Esophagus squamous epithelium (tissue), 5 donors: ENCODE measurements around the gene SPATS2. TPM values are rescaled to one million over a fixed set of nuclear protein-coding genes. Genes with fewer than 3 reads are reported as not detected.

Experiments used
- DNase-seq: peaks from one replicate; lab custom pipeline; 2025; lab: John Stamatoyannopoulos, UW
- H3K27ac ChIP-seq, 4 donors: fragments of 200-600 bp; sonication (generic); one replicate each; pipeline ENCODE4 v1.5.1; 2016 to 2019; ENCODE audit warnings: mild to moderate bottlenecking in 1 of 4
- H3K27me3 ChIP-seq, 4 donors: fragments of 200-600 bp; sonication (generic); 1 replicate in 3 of 4; 2 replicates in 1 of 4; pipeline versions ENCODE4 v1.5.1 to v1.6.0; 2017 to 2021; ENCODE audit warnings: antibody characterized with exemption in 1 of 4
- H3K36me3 ChIP-seq, 3 donors: fragments of 200-600 bp; sonication (generic); one replicate each; pipeline ENCODE4 v1.5.1; 2016 to 2019
- H3K4me1 ChIP-seq, 3 donors: fragments of 200-600 bp; sonication (generic); one replicate each; pipeline ENCODE4 v1.5.1; 2017 to 2019
- H3K4me3 ChIP-seq, 4 donors: fragments of 200-600 bp; sonication (generic); 1 replicate in 3 of 4; 2 replicates in 1 of 4; pipeline ENCODE4 v1.5.1; 2016 to 2019; ENCODE audit warnings: mild to moderate bottlenecking in 2 of 4, moderate library complexity in 1 of 4
- H3K9me3 ChIP-seq, 3 donors: fragments of 200-600 bp; sonication (generic); one replicate each; pipeline ENCODE4 v1.5.1; 2016 to 2019
- POLR2A ChIP-seq, 4 donors: fragments of 450-650 bp; IDR thresholded peaks; one replicate each; pipeline ENCODE4 v1.6.1; 2017; ENCODE audit warnings: antibody characterized with exemption in 4 of 4, mild to moderate bottlenecking in 4 of 4, moderate library complexity in 3 of 4
- WGBS, 2 donors: methylation state at CpG; one replicate each; pipeline ENCODE4 v1.1.5; 2018; 5-methylcytosine and 5-hydroxymethylcytosine counted together
- intact Hi-C: fragments of 100-400 bp; cut with DNase I; formaldehyde crosslinking; loops from one replicate; pipeline ENCODE4 v1.15.0; 2022
- total RNA-seq, 4 donors: library from RNA; depleted of rRNA; stranded (reverse); fragments of >200 nt; gene quantifications; one replicate each; pipeline ENCODE4 v1.1.0, GENCODE V29; 2016
- TF ChIP-seq, protein P1 (sequence below), 6 experiments: fragments of 450-650 bp in 4 of 6; fragments of 200-600 bp in 2 of 6; sonication (generic) in 2 of 6; IDR thresholded peaks; one replicate each; pipeline ENCODE4 v1.5.1; 2016 to 2019; ENCODE audit warnings: antibody characterized with exemption in 6 of 6, mild to moderate bottlenecking in 4 of 6, moderate library complexity in 4 of 6
- donor health status: DM: yes; HTN: yes; CAD: no.

Gene SPATS2
- total RNA-seq, 4 donors from 2014 or later = 4.8 to 9.8 (median 8.5) TPM

DNA sequence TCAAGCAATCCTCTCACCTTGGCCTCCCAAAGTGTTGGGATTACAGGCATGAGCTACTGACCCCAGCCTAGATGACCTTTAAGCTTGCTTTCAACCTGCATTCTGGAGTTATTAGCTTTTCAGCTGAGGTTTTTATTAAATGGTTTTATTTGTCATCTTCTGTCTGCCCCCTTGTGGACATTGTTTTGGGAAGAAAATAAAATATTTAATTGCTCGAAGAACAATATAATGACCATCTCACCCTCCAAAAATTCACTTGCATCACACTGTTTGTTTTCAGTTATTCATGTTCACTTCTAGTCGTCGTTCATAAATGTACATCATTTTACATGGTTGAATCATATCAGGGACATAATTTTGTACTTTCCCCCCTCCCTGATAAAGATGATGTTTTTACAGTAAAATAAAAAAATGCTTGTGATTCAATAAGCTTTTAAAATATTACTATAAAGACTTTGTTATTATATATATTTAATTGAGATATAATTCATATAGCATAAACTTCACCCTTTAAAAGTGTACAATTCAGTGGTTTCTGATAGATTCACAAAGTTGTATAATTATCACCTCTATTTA, 10.1 kb upstream of the SPATS2 start:
- H3K4me3 ChIP-seq = no peak overlapping the region
- intact Hi-C loops = loop anchor here (5.0 kb wide), 1 partner anchor 155 kb away; no protein-coding TSS in a partner anchor
- TF ChIP-seq, protein P1, sequence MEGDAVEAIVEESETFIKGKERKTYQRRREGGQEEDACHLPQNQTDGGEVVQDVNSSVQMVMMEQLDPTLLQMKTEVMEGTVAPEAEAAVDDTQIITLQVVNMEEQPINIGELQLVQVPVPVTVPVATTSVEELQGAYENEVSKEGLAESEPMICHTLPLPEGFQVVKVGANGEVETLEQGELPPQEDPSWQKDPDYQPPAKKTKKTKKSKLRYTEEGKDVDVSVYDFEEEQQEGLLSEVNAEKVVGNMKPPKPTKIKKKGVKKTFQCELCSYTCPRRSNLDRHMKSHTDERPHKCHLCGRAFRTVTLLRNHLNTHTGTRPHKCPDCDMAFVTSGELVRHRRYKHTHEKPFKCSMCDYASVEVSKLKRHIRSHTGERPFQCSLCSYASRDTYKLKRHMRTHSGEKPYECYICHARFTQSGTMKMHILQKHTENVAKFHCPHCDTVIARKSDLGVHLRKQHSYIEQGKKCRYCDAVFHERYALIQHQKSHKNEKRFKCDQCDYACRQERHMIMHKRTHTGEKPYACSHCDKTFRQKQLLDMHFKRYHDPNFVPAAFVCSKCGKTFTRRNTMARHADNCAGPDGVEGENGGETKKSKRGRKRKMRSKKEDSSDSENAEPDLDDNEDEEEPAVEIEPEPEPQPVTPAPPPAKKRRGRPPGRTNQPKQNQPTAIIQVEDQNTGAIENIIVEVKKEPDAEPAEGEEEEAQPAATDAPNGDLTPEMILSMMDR (IDR thresholded peaks at IDR 0.05) = peak in 5 of 6 experiments; percentile 31 to 49 (median 33)
- TF ChIP-seq POLR2A (IDR thresholded peaks at IDR 0.05) = no peak
- H3K4me1 ChIP-seq = peaks cover 4 to 15% (median 10%) of the 10 kb centered on the region in 3 donors
- peaks cover 0 to 39% (median 0%) of the 10 kb centered on the region in 4 donors for H3K27me3 ChIP-seq
- H3K36me3 ChIP-seq = no peaks in the 10 kb centered on the region
- no peak overlapping the region for H3K27ac ChIP-seq
- H3K9me3 ChIP-seq = no peaks in the 10 kb centered on the region
- no peak for DNase-seq
- 1 to 7% methylated on average over 3 of the region's 3 CpGs for WGBS, 2 donors

DNA sequence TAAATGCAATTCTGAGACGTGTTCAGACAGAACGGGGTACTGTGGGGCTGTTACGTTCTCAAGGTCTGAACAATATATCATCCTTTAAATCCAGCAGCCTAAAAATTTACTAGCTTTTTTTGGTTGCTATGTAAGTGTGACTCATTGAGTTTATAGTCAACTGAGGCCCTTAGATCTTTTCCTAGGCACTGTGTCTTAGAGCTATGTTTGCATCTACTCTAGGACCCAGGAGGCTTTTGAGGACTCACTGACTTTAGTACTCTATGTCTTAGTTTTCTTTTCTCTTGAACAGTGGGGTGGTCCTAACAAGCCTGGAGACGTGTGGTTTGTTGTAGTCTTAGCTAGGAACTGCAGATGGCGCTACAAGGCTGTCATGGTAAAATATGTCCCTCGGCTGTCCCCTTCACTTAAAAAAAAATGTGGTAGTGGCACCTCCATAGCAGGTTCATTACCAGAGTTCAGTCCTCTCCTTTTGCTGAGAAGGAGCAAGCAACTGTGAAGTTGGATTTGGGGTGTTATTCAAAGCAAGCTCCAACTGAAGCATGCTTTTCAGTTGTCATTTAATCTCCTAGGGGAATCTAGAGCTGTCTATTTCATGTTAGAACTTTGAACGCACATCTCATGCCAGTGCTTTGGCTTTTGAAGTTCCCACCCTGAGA, 8.7 kb upstream of the SPATS2 start:
- no peak for TF ChIP-seq POLR2A (IDR thresholded peaks at IDR 0.05)
- TF ChIP-seq, protein P1 (IDR thresholded peaks at IDR 0.05) = peak; percentile 40 to 82 (median 78)
- no peak overlapping the region for H3K27ac ChIP-seq
- H3K4me1 ChIP-seq = peaks cover 4 to 15% (median 10%) of the 10 kb centered on the region in 3 donors
- no peaks in the 10 kb centered on the region for H3K36me3 ChIP-seq
- no peak for DNase-seq
- H3K27me3 ChIP-seq = peaks cover 0 to 26% (median 0%) of the 10 kb centered on the region in 4 donors
- intact Hi-C loops = loop anchor here (5.0 kb wide), 1 partner anchor 154 kb away; no protein-coding TSS in a partner anchor
- peak overlapping the region in 1 of 4 donors; percentile 19 for H3K4me3 ChIP-seq
- H3K9me3 ChIP-seq = no peaks in the 10 kb centered on the region
- 7 to 13% methylated on average over 6 of the region's 7 CpGs for WGBS, 2 donors

DNA sequence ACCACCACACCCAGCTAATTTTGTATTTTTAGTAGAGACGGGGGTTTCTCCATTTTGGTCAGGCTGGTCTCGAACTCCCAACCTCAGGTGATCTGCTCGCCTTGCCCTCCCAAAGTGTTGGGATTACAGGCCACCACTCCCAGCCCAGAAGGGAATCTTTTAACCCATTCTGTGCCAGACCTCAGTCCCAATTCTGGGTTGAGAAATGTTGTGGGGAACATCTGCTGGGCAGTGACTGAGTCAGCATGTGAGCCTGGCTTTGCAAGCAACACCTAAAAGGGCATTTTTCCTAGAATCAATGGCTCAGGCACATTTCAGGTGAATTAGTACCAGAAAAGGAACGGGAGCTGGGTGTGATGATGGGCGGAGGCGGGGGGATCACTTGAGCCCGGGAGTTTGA, 7.6 kb upstream of the SPATS2 start:
- intact Hi-C loops = loop anchor here (5.0 kb wide), 1 partner anchor 153 kb away; no protein-coding TSS in a partner anchor

DNA sequence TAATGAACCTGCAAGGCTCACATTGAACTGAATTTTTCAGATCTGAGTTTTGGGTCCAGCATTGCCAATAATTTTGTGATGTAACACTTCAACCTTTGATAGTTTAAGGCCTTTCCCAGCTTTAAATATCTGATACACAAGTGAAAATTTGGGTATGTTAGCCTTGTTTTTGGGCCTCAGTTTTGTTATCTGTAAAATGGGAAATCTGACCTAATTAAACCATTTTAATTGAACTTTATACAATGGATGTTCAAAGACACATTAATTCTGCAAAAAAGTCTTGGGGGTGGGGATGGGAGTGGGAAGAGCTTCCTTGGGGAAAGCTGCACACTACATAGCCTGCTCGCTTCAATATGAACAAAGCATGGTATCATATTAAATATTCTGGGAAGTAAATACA, 5.2 kb upstream of the SPATS2 start:
- DNase-seq = no peak
- Histone ChIP-seq H3K9me3 (no peaks in the 10 kb centered on the region), H3K4me3 (no peak overlapping the region), H3K4me1 (peaks cover 4 to 26% (median 14%) of the 10 kb centered on the region in 3 donors), H3K27me3 (peaks cover 0 to 8% (median 0%) of the 10 kb centered on the region in 4 donors), H3K36me3 (no peaks in the 10 kb centered on the region), H3K27ac (no peak overlapping the region)
- WGBS, 2 donors = 89 to 100% methylated on average over 1 of the region's 1 CpG
- intact Hi-C loops = no loop called here
- TF ChIP-seq, protein P1 (IDR thresholded peaks at IDR 0.05) = no peak
- no peak for TF ChIP-seq POLR2A (IDR thresholded peaks at IDR 0.05)

More for the DNA sequence above, 7.6 kb upstream of the SPATS2 start:
- H3K36me3 ChIP-seq = no peaks in the 10 kb centered on the region
- peaks cover 4 to 15% (median 10%) of the 10 kb centered on the region in 3 donors for H3K4me1 ChIP-seq
- H3K27me3 ChIP-seq = peaks cover 0 to 20% (median 0%) of the 10 kb centered on the region in 4 donors
- no peak overlapping the region for H3K27ac ChIP-seq
- H3K4me3 ChIP-seq = no peak overlapping the region
- TF ChIP-seq, protein P1 (IDR thresholded peaks at IDR 0.05) = no peak
- TF ChIP-seq POLR2A (IDR thresholded peaks at IDR 0.05) = no peak
- DNase-seq = no peak
- 68 to 93% methylated on average over 3 to 5 of the region's 7 CpGs for WGBS, 2 donors
- H3K9me3 ChIP-seq = no peaks in the 10 kb centered on the region

DNA sequence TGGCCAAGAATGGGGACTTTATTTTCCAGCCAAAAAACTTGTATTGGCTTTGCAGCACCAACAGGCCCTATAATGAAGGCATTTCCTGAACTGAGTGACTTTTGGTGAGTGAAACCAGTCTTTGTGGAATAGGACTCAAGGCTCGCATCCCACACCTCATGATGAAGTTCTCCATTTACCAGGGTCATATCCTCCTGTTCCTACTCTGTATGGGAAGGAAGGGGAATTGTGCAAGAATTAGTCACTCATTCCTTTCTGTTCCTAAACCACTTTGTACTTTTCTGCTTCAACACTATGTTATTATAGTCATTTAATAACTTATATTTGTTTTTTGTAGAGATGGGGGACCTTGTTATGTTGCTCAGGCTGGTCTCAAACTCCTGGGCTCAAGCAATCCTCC, 2.3 kb upstream of the SPATS2 start:
- Histone ChIP-seq H3K9me3 (no peaks in the 10 kb centered on the region), H3K36me3 (no peaks in the 10 kb centered on the region), H3K27me3 (peaks cover 0 to 2% (median 0%) of the 10 kb centered on the region in 4 donors), H3K4me1 (peaks cover 0 to 36% (median 16%) of the 10 kb centered on the region in 3 donors), H3K27ac (no peak overlapping the region), H3K4me3 (no peak overlapping the region)
- TF ChIP-seq, protein P1 (IDR thresholded peaks at IDR 0.05) = no peak
- no peak for TF ChIP-seq POLR2A (IDR thresholded peaks at IDR 0.05)
- 50 to 63% methylated on average over 1 of the region's 1 CpG for WGBS, 2 donors
- DNase-seq = no peak
- intact Hi-C loops = loop anchor here (5.0 kb wide), 1 partner anchor 142 kb away; no protein-coding TSS in a partner anchor
